Epithelial cell of esophagus (primary cell): Measurements from ENCODE around the gene SP1.
"Not testable (repeated sequence)": the region's sequence is repeated elsewhere in the genome, so short reads cannot be mapped to it uniquely, and the experiment has no call there.

Experiments used
- DNase-seq: peaks from one replicate; pipeline ENCODE4 v3.0.0; 2010; ENCODE audit warnings: low read depth
- H3K4me3 ChIP-seq: 2 replicates; pipeline ENCODE4 v1.5.1; 2011; ENCODE audit warnings: mild to moderate bottlenecking, low read length, control low read depth
- CTCF ChIP-seq: IDR thresholded peaks from 2 replicates; pipeline ENCODE4 v1.5.1; 2011; ENCODE audit warnings: low read depth, mild to moderate bottlenecking, low read length, control low read depth, inconsistent platforms; ENCODE audit not compliant: insufficient read depth; ENCODE audit errors: missing control alignments

Gene SP1

GRCh38 chr12:53355121-53355520 is 24.9 kb upstream of the SP1 start:
- no peak for TF ChIP-seq CTCF
- no peak for DNase-seq
- H3K4me3 ChIP-seq = no peak overlapping the region

- DNase-seq = no peak
- H3K4me3 ChIP-seq = no peak overlapping the region
- no peak for TF ChIP-seq CTCF
Observed at GRCh38 chr12:53358836-53359419, 21.0 kb upstream of the SP1 start.

GRCh38 chr12:53361638-53362037 is 18.3 kb upstream of the SP1 start:
- H3K4me3 ChIP-seq, DNase-seq: not testable (repeated sequence)

GRCh38 chr12:53365245-53365904 is 14.6 kb upstream of the SP1 start:
- DNase-seq = peak; percentile 55
- no peak overlapping the region for H3K4me3 ChIP-seq
- no peak for TF ChIP-seq CTCF

- DNase-seq = not testable (repeated sequence)
Observed at GRCh38 chr12:53373554-53374133, 6.3 kb upstream of the SP1 start.

GRCh38 chr12:53374277-53374676 is 5.7 kb upstream of the SP1 start:
- H3K4me3 ChIP-seq, DNase-seq: not testable (repeated sequence)

More at GRCh38 chr12:53373554-53374133, 6.3 kb upstream of the SP1 start:
- H3K4me3 ChIP-seq = not testable (repeated sequence)

- no peak overlapping the region for H3K4me3 ChIP-seq
- DNase-seq = no peak
- no peak for TF ChIP-seq CTCF
Observed at GRCh38 chr12:53376747-53377146, 3.2 kb upstream of the SP1 start.

GRCh38 chr12:53378222-53378621 is 1.8 kb upstream of the SP1 start:
- no peak overlapping the region for H3K4me3 ChIP-seq
- no peak for TF ChIP-seq CTCF
- no peak for DNase-seq
